Ishikawa (cell line): Measurements from ENCODE around the gene PDK4.

ENCODE experiments used
- CEBPB ChIP-seq: IDR thresholded peaks from 2 replicates; pipeline ENCODE4 v1.6.1; 2012
- CREB1 ChIP-seq: IDR thresholded peaks from 2 replicates; pipeline ENCODE4 v1.6.1; 2012; ENCODE audit warnings: low read depth
- EGR1 ChIP-seq: IDR thresholded peaks from 2 replicates; pipeline ENCODE4 v1.6.1; 2012
- EP300 ChIP-seq: IDR thresholded peaks from 2 replicates; pipeline ENCODE4 v1.6.1; 2012; ENCODE audit warnings: borderline replicate concordance
- FOXM1 ChIP-seq: IDR thresholded peaks from 2 replicates; pipeline ENCODE4 v1.6.1; 2012; ENCODE audit warnings: low read depth, borderline replicate concordance
- MAX ChIP-seq: IDR thresholded peaks from 2 replicates; pipeline ENCODE4 v1.6.1; 2012
- NFIC ChIP-seq: IDR thresholded peaks from 2 replicates; pipeline ENCODE4 v1.6.1; 2012
- RAD21 ChIP-seq: IDR thresholded peaks from 2 replicates; pipeline ENCODE4 v1.6.1; 2012; ENCODE audit warnings: low read depth
- REST ChIP-seq: IDR thresholded peaks from 2 replicates; pipeline ENCODE4 v1.6.1; 2012; ENCODE audit warnings: low read depth, mild to moderate bottlenecking
- TAF1 ChIP-seq: IDR thresholded peaks from 2 replicates; pipeline ENCODE4 v1.6.1; 2012; ENCODE audit warnings: low read depth, mild to moderate bottlenecking
- TCF12 ChIP-seq: IDR thresholded peaks from 2 replicates; pipeline ENCODE4 v1.6.1; 2012; ENCODE audit warnings: low read depth
- TEAD4 ChIP-seq: IDR thresholded peaks from 2 replicates; pipeline ENCODE4 v1.6.1; 2012
- USF1 ChIP-seq: IDR thresholded peaks from 2 replicates; pipeline ENCODE4 v1.6.1; 2012
- YY1 ChIP-seq: IDR thresholded peaks from 2 replicates; pipeline ENCODE4 v1.6.1; 2012; ENCODE audit warnings: low read depth
- ZBTB7A ChIP-seq: IDR thresholded peaks from 2 replicates; pipeline ENCODE4 v1.6.1; 2012; ENCODE audit warnings: low read depth

Gene PDK4

GRCh38 chr7:95608359-95609173, 12.2 kb upstream of the PDK4 start:
- TF ChIP-seq TAF1 (no peak), MAX (no peak), CEBPB (no peak), TCF12 (no peak), EP300 (no peak), NFIC (no peak), ZBTB7A (no peak), EGR1 (no peak)

- TF ChIP-seq TEAD4 (no peak), FOXM1 (no peak), CEBPB (no peak), YY1 (no peak), CREB1 (no peak), TCF12 (no peak), USF1 (no peak), EGR1 (no peak), ZBTB7A (no peak), EP300 (no peak)
Observed at GRCh38 chr7:95607561-95607960, 11.2 kb upstream of the PDK4 start.

GRCh38 chr7:95605275-95605674, 9.0 kb upstream of the PDK4 start:
- TF ChIP-seq EGR1 (no peak), REST (no peak), TAF1 (no peak), CEBPB (no peak), CREB1 (no peak), YY1 (no peak), FOXM1 (no peak), EP300 (no peak)

GRCh38 chr7:95602421-95602820, 6.1 kb upstream of the PDK4 start:
- TF ChIP-seq NFIC (no peak), REST (no peak), RAD21 (no peak), MAX (no peak), EGR1 (no peak), FOXM1 (no peak), CREB1 (no peak), TCF12 (no peak), EP300 (no peak), TEAD4 (no peak)

- TF ChIP-seq TAF1 (no peak), USF1 (no peak), TEAD4 (no peak), REST (no peak), YY1 (no peak), ZBTB7A (no peak), TCF12 (no peak), RAD21 (no peak), FOXM1 (no peak), CREB1 (no peak), MAX (no peak), EGR1 (no peak), NFIC (no peak), EP300 (no peak), CEBPB (no peak)
Observed at GRCh38 chr7:95601316-95601715, 5.0 kb upstream of the PDK4 start.
